Activated naive CD8-positive, alpha-beta T cell treated with anti-CD3 and anti-CD28 coated beads, Interleukin-2, amount 10 ng/mL, durations not matched to agents 7 days and 5 days (primary cell): ENCODE results near the gene MGMT. TPM values are rescaled to one million over a fixed set of nuclear protein-coding genes. Genes with fewer than 3 reads are reported as not detected.

Experiments
- ATAC-seq: fragments of 150-1000 bp; cut with Tn5 transposase; one replicate; pipeline ENCODE4 v1.10.0; 2021; ENCODE audit warnings: low read depth, moderate library complexity
- POLR2A ChIA-PET: fragments of 350-600 bp; sonication (Branson Sonifier 250); formaldehyde crosslinking; loops from one replicate; lab custom pipeline; 2021; ENCODE audit warnings: antibody characterized with exemption; lab: Charles Lee
- DNase-seq: peaks from one replicate; pipeline ENCODE4 v3.0.0; 2021
- H3K27ac Mint-ChIP-seq: one replicate; pipeline ENCODE4 v1.8.0; 2022; ENCODE audit warnings: mild to moderate bottlenecking, mixed read lengths
- H3K27me3 Mint-ChIP-seq: one replicate; pipeline ENCODE4 v1.8.0; 2022; ENCODE audit warnings: mild to moderate bottlenecking, moderate library complexity, mixed read lengths
- H3K36me3 Mint-ChIP-seq: one replicate; pipeline ENCODE4 v1.8.0; 2021; ENCODE audit warnings: mild to moderate bottlenecking, mixed read lengths
- H3K4me1 Mint-ChIP-seq: one replicate; pipeline ENCODE4 v1.8.0; 2021; ENCODE audit warnings: mixed read lengths
- H3K4me3 Mint-ChIP-seq: one replicate; pipeline ENCODE4 v1.8.0; 2022; ENCODE audit warnings: mild to moderate bottlenecking, moderate library complexity, mixed read lengths
- H3K9me3 Mint-ChIP-seq: one replicate; pipeline ENCODE4 v1.8.0; 2021; ENCODE audit warnings: mixed read lengths
- total RNA-seq, 2 experiments: library from RNA; stranded (reverse); gene quantifications; one replicate each; pipeline ENCODE4 v1.2.3, GENCODE V29; 2021

Gene MGMT
- total RNA-seq, 2 experiments from 2014 or later = 24.0 to 24.7 TPM

DNA sequence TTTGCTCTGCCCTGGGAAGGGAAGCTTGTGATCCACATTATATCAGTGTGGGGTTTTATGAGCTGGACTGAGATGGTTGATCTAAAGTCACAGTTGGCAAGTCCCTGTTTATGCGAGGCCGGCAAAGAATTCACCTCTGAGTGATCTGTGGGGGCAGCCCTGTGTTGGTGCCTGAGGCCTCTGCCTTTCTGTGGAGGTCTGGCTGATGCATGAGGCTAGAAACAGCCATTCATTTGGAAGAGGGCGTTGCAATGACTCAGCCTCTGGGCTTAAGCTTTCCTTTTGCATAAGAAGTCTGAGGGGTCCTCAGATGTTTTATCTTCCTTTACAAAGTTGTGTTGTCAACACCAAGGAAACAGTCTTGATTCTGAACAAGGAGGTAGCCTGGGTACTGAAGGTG is 126.9 kb downstream of the MGMT start:
- no peak overlapping the region for H3K27ac Mint-ChIP-seq
- peaks cover 7% of the 10 kb centered on the region for H3K9me3 Mint-ChIP-seq
- H3K4me1 Mint-ChIP-seq = no peaks in the 10 kb centered on the region
- no peaks in the 10 kb centered on the region for H3K27me3 Mint-ChIP-seq
- POLR2A ChIA-PET = no interaction called here
- ATAC-seq = no peak
- no peak overlapping the region for H3K4me3 Mint-ChIP-seq
- peaks cover 14% of the 10 kb centered on the region for H3K36me3 Mint-ChIP-seq
- DNase-seq = no peak

DNA sequence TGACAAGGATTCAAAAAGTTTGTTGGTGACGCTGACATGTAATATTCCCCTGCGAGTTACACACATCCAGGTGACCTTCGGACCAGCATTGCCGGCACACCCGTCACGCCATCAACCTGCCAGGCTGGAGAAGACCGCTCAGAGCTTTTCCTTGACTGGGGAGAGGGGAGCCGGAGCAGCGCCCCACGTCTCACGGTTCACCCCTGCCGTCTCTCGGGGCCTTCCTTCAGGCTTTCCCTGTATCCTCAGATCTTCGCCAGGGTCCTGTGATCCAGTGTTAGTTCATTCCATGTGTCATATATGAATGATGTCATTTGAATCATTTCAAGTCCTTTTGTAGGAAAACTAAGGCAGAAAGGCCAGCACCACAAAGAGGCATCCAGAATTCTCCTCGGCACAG is 127.8 kb downstream of the MGMT start:
- Mint-ChIP-seq H3K4me3 (no peak overlapping the region), H3K36me3 (peaks cover 15% of the 10 kb centered on the region), H3K27me3 (no peaks in the 10 kb centered on the region), H3K4me1 (no peaks in the 10 kb centered on the region), H3K27ac (no peak overlapping the region), H3K9me3 (peaks cover 11% of the 10 kb centered on the region)
- DNase-seq (no peak), ATAC-seq (no peak)
- POLR2A ChIA-PET = no interaction called here

DNA sequence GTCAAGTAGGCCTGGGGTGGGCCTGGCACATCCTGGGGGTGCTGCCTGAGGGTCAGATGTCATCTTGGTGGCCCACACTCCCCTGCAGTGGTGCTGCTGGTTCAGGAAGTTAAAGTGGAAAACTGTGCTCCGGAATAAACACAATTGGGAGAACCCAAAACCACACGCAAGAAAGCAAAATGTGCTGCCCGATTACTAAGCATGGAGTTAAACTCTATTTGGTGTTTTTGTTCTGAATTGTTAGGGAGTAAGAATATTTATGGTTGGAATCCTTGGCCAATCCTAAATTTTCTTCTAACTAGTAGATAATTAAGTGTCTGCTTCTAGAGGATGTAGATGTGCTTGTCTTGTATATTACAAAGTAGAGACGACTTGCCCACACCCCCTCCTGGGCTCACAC is 131.4 kb downstream of the MGMT start:
- Mint-ChIP-seq H3K36me3 (peaks cover 10% of the 10 kb centered on the region), H3K4me1 (no peaks in the 10 kb centered on the region), H3K27me3 (no peaks in the 10 kb centered on the region), H3K9me3 (peaks cover 10% of the 10 kb centered on the region), H3K27ac (no peak overlapping the region), H3K4me3 (no peak overlapping the region)
- DNase-seq (no peak), ATAC-seq (no peak)
- POLR2A ChIA-PET = no interaction called here

- Mint-ChIP-seq H3K27ac (no peak overlapping the region), H3K4me3 (no peak overlapping the region), H3K27me3 (no peaks in the 10 kb centered on the region), H3K36me3 (peaks cover 7% of the 10 kb centered on the region), H3K9me3 (peaks cover 8% of the 10 kb centered on the region), H3K4me1 (no peaks in the 10 kb centered on the region)
- ATAC-seq (no peak), DNase-seq (no peak)
- POLR2A ChIA-PET = no interaction called here
These were observed 132.1 kb downstream of the MGMT start for GRCh38 chr10:129599160-129599559.

DNA sequence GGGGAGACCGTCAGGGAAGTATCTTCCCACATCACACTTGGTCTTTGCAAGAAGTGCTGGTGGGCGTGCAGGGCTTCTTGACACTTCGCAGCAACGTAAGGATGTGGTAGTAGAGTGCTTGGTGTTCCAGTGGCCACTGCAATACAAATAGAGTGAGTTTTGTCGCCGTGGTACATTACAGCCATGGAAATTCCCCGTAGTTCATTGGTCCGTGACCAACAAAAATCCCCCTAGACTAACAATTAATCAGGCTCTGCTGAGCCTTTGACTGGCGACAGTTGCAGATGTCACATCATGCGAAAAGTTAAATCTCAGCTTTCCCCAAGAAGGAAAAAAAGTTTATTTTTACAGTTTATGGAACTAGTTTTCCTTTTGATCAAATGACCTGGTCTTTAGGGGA is 134.7 kb downstream of the MGMT start:
- H3K4me3 Mint-ChIP-seq = no peak overlapping the region
- no peak for ATAC-seq
- peaks cover 5% of the 10 kb centered on the region for H3K9me3 Mint-ChIP-seq
- no peak for DNase-seq
- no peaks in the 10 kb centered on the region for H3K4me1 Mint-ChIP-seq
- H3K36me3 Mint-ChIP-seq = peaks cover 9% of the 10 kb centered on the region
- H3K27me3 Mint-ChIP-seq = no peaks in the 10 kb centered on the region
- POLR2A ChIA-PET = no interaction called here
- no peak overlapping the region for H3K27ac Mint-ChIP-seq

- POLR2A ChIA-PET = no interaction called here
- ATAC-seq (no peak), DNase-seq (no peak)
- Mint-ChIP-seq H3K9me3 (peaks cover 4% of the 10 kb centered on the region), H3K4me1 (no peaks in the 10 kb centered on the region), H3K4me3 (no peak overlapping the region), H3K27me3 (no peaks in the 10 kb centered on the region), H3K36me3 (peaks cover 8% of the 10 kb centered on the region), H3K27ac (no peak overlapping the region)
These were observed 136.0 kb downstream of the MGMT start for GRCh38 chr10:129602938-129603535.

GRCh38 chr10:129604333-129605032 is 137.4 kb downstream of the MGMT start:
- Mint-ChIP-seq H3K4me3 (no peak overlapping the region), H3K36me3 (peaks cover 8% of the 10 kb centered on the region), H3K27ac (no peak overlapping the region), H3K4me1 (no peaks in the 10 kb centered on the region), H3K27me3 (no peaks in the 10 kb centered on the region), H3K9me3 (peaks cover 3% of the 10 kb centered on the region)
- no peak for DNase-seq
- ATAC-seq = no peak
- POLR2A ChIA-PET = no interaction called here

- H3K27ac Mint-ChIP-seq = no peak overlapping the region
- ATAC-seq (no peak), DNase-seq (no peak)
- no peaks in the 10 kb centered on the region for H3K27me3 Mint-ChIP-seq
- H3K36me3 Mint-ChIP-seq = peaks cover 8% of the 10 kb centered on the region
- no peak overlapping the region for H3K4me3 Mint-ChIP-seq
- no peaks in the 10 kb centered on the region for H3K9me3 Mint-ChIP-seq
- POLR2A ChIA-PET = no interaction called here
- H3K4me1 Mint-ChIP-seq = no peaks in the 10 kb centered on the region
These were observed 138.4 kb downstream of the MGMT start for GRCh38 chr10:129605266-129605985.

DNA sequence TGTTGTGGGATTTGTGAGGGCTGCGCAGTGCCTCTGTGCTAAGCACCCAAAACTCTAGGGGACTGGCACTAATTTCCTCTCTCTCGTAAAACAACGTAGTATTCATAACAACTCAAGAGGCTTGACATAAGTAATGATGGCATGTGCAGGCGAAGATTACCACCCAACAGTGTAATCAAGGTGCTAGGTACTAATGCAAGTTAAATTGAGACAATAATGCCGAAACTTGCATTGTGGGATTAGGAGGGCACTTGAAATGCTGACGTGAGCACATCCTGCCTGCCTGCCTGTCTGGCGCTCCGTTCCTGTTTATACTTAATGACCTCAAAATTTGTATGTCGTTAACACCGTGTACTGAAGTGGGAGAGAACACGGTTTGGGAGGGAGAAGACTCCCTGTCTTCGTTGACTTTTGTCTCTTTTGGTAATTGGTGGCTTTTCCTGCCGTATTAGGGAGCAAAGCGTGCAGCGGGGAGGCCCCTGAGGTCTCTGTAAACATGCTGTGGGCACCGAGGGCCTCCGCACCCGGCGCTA is 139.0 kb downstream of the MGMT start:
- no peak for ATAC-seq
- no peaks in the 10 kb centered on the region for H3K27me3 Mint-ChIP-seq
- no peaks in the 10 kb centered on the region for H3K9me3 Mint-ChIP-seq
- H3K36me3 Mint-ChIP-seq = peaks cover 9% of the 10 kb centered on the region
- H3K4me1 Mint-ChIP-seq = no peaks in the 10 kb centered on the region
- H3K27ac Mint-ChIP-seq = no peak overlapping the region
- POLR2A ChIA-PET = no interaction called here
- no peak overlapping the region for H3K4me3 Mint-ChIP-seq
- no peak for DNase-seq

GRCh38 chr10:129607607-129608109 is 140.6 kb downstream of the MGMT start:
- no peak overlapping the region for H3K4me3 Mint-ChIP-seq
- no peaks in the 10 kb centered on the region for H3K4me1 Mint-ChIP-seq
- no peak overlapping the region for H3K27ac Mint-ChIP-seq
- no peak for DNase-seq
- ATAC-seq = no peak
- H3K27me3 Mint-ChIP-seq = no peaks in the 10 kb centered on the region
- POLR2A ChIA-PET = no interaction called here
- H3K36me3 Mint-ChIP-seq = peaks cover 9% of the 10 kb centered on the region
- H3K9me3 Mint-ChIP-seq = no peaks in the 10 kb centered on the region

- Mint-ChIP-seq H3K9me3 (no peaks in the 10 kb centered on the region), H3K4me3 (no peak overlapping the region), H3K4me1 (no peaks in the 10 kb centered on the region), H3K36me3 (peaks cover 9% of the 10 kb centered on the region), H3K27me3 (no peaks in the 10 kb centered on the region), H3K27ac (no peak overlapping the region)
- no peak for DNase-seq
- no peak for ATAC-seq
- POLR2A ChIA-PET = no interaction called here
These were observed 141.6 kb downstream of the MGMT start for GRCh38 chr10:129608653-129609052.

- H3K9me3 Mint-ChIP-seq = no peaks in the 10 kb centered on the region
- no peaks in the 10 kb centered on the region for H3K27me3 Mint-ChIP-seq
- H3K4me1 Mint-ChIP-seq = no peaks in the 10 kb centered on the region
- POLR2A ChIA-PET = no interaction called here
- no peak for DNase-seq
- no peak for ATAC-seq
- H3K27ac Mint-ChIP-seq = no peak overlapping the region
- H3K4me3 Mint-ChIP-seq = no peak overlapping the region
- H3K36me3 Mint-ChIP-seq = peaks cover 9% of the 10 kb centered on the region
These were observed 142.5 kb downstream of the MGMT start for GRCh38 chr10:129609551-129609950.

- no peak for ATAC-seq
- H3K4me3 Mint-ChIP-seq = no peak overlapping the region
- H3K9me3 Mint-ChIP-seq = peaks cover 4% of the 10 kb centered on the region
- no peaks in the 10 kb centered on the region for H3K4me1 Mint-ChIP-seq
- H3K36me3 Mint-ChIP-seq = peaks cover 3% of the 10 kb centered on the region
- H3K27me3 Mint-ChIP-seq = no peaks in the 10 kb centered on the region
- POLR2A ChIA-PET = no interaction called here
- DNase-seq = no peak
- H3K27ac Mint-ChIP-seq = no peak overlapping the region
These were observed 145.6 kb downstream of the MGMT start for GRCh38 chr10:129612481-129613109.
